Adrenal gland (tissue), 12 donors: ENCODE data around the gene KIRREL3. TPM values are rescaled to one million over a fixed set of nuclear protein-coding genes. Genes with fewer than 3 reads are reported as not detected.

ENCODE experiments used
- DNase-seq, 7 donors: peaks; one replicate each; pipeline ENCODE4 v3.0.0-alpha.2; 2019 to 2020
- H3K27ac ChIP-seq, 5 donors: fragments of 200-600 bp; sonication (generic) in 4 of 5; 1 replicate in 3 of 5; 2 replicates in 2 of 5; pipeline versions ENCODE4 v1.5.1 to v1.8.0; 2016 to 2020; ENCODE audit warnings: mild to moderate bottlenecking in 1 of 5
- H3K27me3 ChIP-seq: fragments of 200-600 bp; 2 replicates; pipeline ENCODE4 v1.8.0; 2021
- H3K36me3 ChIP-seq, 2 donors: fragments of 200-600 bp; replicated peaks in 1 of 2; 1 replicate in 1 of 2; 2 replicates in 1 of 2; pipeline versions ENCODE4 v1.5.1 to v1.8.0; 2018 to 2022
- H3K4me1 ChIP-seq, 2 donors: fragments of 200-600 bp; replicated peaks in 1 of 2; 1 replicate in 1 of 2; 2 replicates in 1 of 2; pipeline versions ENCODE4 v1.5.1 to v1.8.0; 2018 to 2021
- H3K4me3 ChIP-seq, 4 donors: fragments of 200-600 bp; sonication (generic) in 3 of 4; one replicate each; pipeline ENCODE4 v1.5.1; 2016 to 2018
- H3K9me3 ChIP-seq, 3 donors: fragments of 200-600 bp; sonication (generic) in 1 of 3; replicated peaks in 1 of 3; 1 replicate in 2 of 3; 2 replicates in 1 of 3; pipeline versions ENCODE4 v1.5.1 to v1.8.0; 2016 to 2021
- CTCF ChIP-seq, 6 experiments: fragments of 450-650 bp in 4 of 6; fragments of 200-600 bp in 2 of 6; sonication (generic) in 1 of 6; IDR thresholded peaks; 1 replicate in 5 of 6; 2 replicates in 1 of 6; pipeline versions ENCODE4 v1.5.1 to v1.8.0; 2016 to 2021; ENCODE audit warnings: antibody characterized with exemption in 6 of 6, mild to moderate bottlenecking in 2 of 6, moderate library complexity in 1 of 6
- POLR2A ChIP-seq, 2 donors: fragments of 450-650 bp; IDR thresholded peaks; one replicate each; pipeline ENCODE4 v1.6.1; 2017; ENCODE audit warnings: antibody characterized with exemption in 2 of 2, mild to moderate bottlenecking in 2 of 2, moderate library complexity in 1 of 2
- WGBS, 4 donors: extraction: QIAGEN DNeasy Blood & Tissue Kit in 2 of 4; methylation state at CpG; one replicate each; pipeline versions ENCODE4 v1.1.5 to v1.1.7; 2013 to 2017; 5-methylcytosine and 5-hydroxymethylcytosine counted together
- intact Hi-C, 2 donors: fragments of 100-400 bp; cut with DNase I; formaldehyde crosslinking; loops; one replicate each; pipeline versions ENCODE4 v1.14.1 to v1.15.0; 2022 to 2023
- polyA plus RNA-seq, 3 donors: library from polyadenylated mRNA; stranded (reverse); fragments of 200-250 nt in 2 of 3; fragments of 350-450 nt in 1 of 3; fragmentation: Illumina TruSeq in 1 of 3; extraction: RNeasy Lipid Tissue Mini Kit (QIAGEN cat#74804) in 1 of 3; gene quantifications; one replicate each; pipeline ENCODE4 v1.2.3, GENCODE V29; 2013 to 2014
- total RNA-seq, 9 donors: library from RNA; depleted of rRNA in 4 of 9; stranded (reverse); fragments of >200 nt in 4 of 9; fragments of 120-200 nt in 1 of 9; fragmentation: NEBNext Ultra II Directional in 1 of 9; extraction: Animal tissue kit (Norgen Biotek cat#: 25700) in 1 of 9; gene quantifications; one replicate each; pipeline versions ENCODE4 v1.1.0 to v1.2.4, GENCODE V29; 2013 to 2023
- donor health status: healthy with polysubstance abuse.
- donor health status: Bipolar disorder and iron deficiency.
- donor health status: DM: yes; HTN: yes; CAD: no.
- donor health status: DM: no; HTN: no; CAD: no.
- donor health status: DM: no; HTN: no; CAD: no.
- donor health status: DM: yes; HTN: yes; CAD: no.

The KIRREL3 gene
- total and polyA plus RNA-seq, 12 donors: 0.07 to 4.1 (median 0.64) TPM; not detected in 1

- WGBS, 4 donors: 93 to 94% (median 94%) methylated on average over 2 of the region's 2 CpGs
- H3K27me3 ChIP-seq: no peaks in the 10 kb centered on the region
- no peaks in the 10 kb centered on the region for H3K9me3 ChIP-seq
- DNase-seq: no peak
- intact Hi-C loops: no loop called here
- H3K27ac ChIP-seq: no peak overlapping the region
- no peak overlapping the region for H3K4me3 ChIP-seq
- H3K4me1 ChIP-seq: no peaks in the 10 kb centered on the region
- H3K36me3 ChIP-seq: no peaks in the 10 kb centered on the region
- TF ChIP-seq CTCF (IDR thresholded peaks at IDR 0.05) (no peak), POLR2A (IDR thresholded peaks at IDR 0.05) (no peak)
Measured at GRCh38 chr11:126687477-126687876, 313.1 kb downstream of the KIRREL3 start.

- 68 to 87% (median 75%) methylated on average over 4 of the region's 4 CpGs for WGBS, 4 donors
- intact Hi-C loops: no loop called here
Measured at GRCh38 chr11:126686938-126687337, 313.6 kb downstream of the KIRREL3 start.

GRCh38 chr11:126683766-126684728 lies 316.5 kb downstream of the KIRREL3 start:
- no peak overlapping the region for H3K4me3 ChIP-seq
- WGBS, 4 donors: 69 to 90% (median 84%) methylated on average over 8 to 19 of the region's 19 CpGs
- TF ChIP-seq CTCF (IDR thresholded peaks at IDR 0.05) (no peak), POLR2A (IDR thresholded peaks at IDR 0.05) (no peak)
- H3K4me1 ChIP-seq: no peaks in the 10 kb centered on the region
- intact Hi-C loops: no loop called here
- H3K27me3 ChIP-seq: no peaks in the 10 kb centered on the region
- H3K36me3 ChIP-seq: no peaks in the 10 kb centered on the region
- H3K27ac ChIP-seq: no peak overlapping the region
- H3K9me3 ChIP-seq: no peaks in the 10 kb centered on the region
- DNase-seq: no peak

More at GRCh38 chr11:126686938-126687337, 313.6 kb downstream of the KIRREL3 start:
- no peaks in the 10 kb centered on the region for H3K9me3 ChIP-seq
- TF ChIP-seq POLR2A (IDR thresholded peaks at IDR 0.05): no peak
- no peak for TF ChIP-seq CTCF (IDR thresholded peaks at IDR 0.05)
- H3K36me3 ChIP-seq: no peaks in the 10 kb centered on the region
- H3K4me3 ChIP-seq: no peak overlapping the region
- H3K27me3 ChIP-seq: no peaks in the 10 kb centered on the region
- no peak for DNase-seq
- H3K27ac ChIP-seq: no peak overlapping the region
- no peaks in the 10 kb centered on the region for H3K4me1 ChIP-seq

- no peaks in the 10 kb centered on the region for H3K4me1 ChIP-seq
- H3K4me3 ChIP-seq: no peak overlapping the region
- TF ChIP-seq POLR2A (IDR thresholded peaks at IDR 0.05): no peak
- TF ChIP-seq CTCF (IDR thresholded peaks at IDR 0.05): no peak
- H3K36me3 ChIP-seq: no peaks in the 10 kb centered on the region
- no peaks in the 10 kb centered on the region for H3K9me3 ChIP-seq
- intact Hi-C loops: no loop called here
- no peak for DNase-seq
- H3K27ac ChIP-seq: no peak overlapping the region
- no peaks in the 10 kb centered on the region for H3K27me3 ChIP-seq
- WGBS, 4 donors: 77 to 90% (median 87%) methylated on average over 3 to 8 of the region's 8 CpGs
Measured at GRCh38 chr11:126682590-126682989, 318.0 kb downstream of the KIRREL3 start.
